ENCODE measurements around the gene KIF5B. TPM values are rescaled to one million over a fixed set of nuclear protein-coding genes. Genes with fewer than 3 reads are reported as not detected.
"Not testable (repeated sequence)": the region's sequence is repeated elsewhere in the genome, so short reads cannot be mapped to it uniquely, and the experiment has no call there.

The KIF5B gene
- total RNA-seq, 1 experiment from 2014 or later: 122 TPM

GRCh38 chr10:32015386-32015785, 40.8 kb downstream of the KIF5B start:
- no peak for DNase-seq (ENCODE audit: low read depth)

DNA sequence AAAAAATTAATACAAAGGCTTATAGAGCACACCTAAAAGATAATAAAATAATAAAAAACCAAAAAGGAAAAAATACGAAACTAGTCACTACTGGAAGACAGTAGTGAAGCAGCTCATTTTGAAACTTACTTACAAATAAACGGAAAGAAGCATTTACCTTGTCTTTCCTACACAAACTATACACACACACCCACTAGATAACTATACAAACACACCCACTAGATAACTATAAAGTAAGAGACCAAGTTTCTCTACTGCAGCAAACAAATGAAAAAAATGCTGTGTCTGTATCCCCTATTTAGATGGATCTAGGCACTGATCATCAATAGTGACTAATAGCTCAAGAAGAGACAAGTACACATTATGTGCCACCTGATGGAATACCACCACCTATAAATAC, 49.2 kb downstream of the KIF5B start:
- DNase-seq (ENCODE audit: low read depth): no peak

DNA sequence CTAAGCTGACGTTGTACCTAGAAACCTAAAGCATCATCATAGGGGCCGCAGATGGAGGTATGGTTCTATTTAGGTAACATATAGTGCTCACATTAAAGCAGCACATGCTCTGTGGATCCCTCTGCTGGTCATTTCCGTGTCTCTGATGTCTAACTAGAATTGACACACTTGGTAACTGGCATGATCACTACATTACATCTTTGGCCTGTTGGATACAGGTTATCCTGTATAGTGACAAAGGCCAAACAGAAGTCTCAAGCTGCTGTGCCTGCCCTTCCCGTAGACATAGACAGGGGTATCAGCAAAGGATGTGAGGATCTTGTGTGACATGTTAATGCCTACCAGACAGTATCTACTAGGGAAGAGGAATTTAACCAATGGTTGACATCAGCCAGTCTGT, 51.2 kb downstream of the KIF5B start:
- DNase-seq (ENCODE audit: low read depth): peak; percentile 22

DNA sequence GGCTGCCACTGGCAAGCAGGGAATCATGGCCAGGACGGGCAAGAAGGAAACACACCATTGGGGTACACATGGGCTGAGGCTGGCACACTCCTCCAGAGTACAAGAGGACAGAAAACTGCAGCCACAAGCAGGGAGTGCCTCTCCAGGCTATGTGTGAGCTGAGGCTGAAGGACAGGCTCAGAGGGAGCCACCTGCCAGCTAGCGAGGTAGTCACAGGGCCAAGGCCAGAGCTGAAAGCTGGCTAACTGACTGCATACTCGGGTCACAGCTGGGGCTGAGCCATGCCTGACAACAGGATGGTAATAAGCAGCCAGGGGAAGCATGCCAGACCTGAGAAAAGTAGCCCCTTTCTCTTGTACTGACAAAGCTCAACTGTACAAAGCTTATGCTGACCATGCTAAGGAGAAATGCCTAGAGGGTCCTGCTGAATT, 52.0 kb downstream of the KIF5B start:
- no peak for DNase-seq (ENCODE audit: low read depth)

- no peak for DNase-seq (ENCODE audit: low read depth)
Observed at GRCh38 chr10:32002531-32002930, 53.7 kb downstream of the KIF5B start.

- DNase-seq (ENCODE audit: low read depth): no peak
Observed at GRCh38 chr10:32000937-32001336, 55.3 kb downstream of the KIF5B start.

DNA sequence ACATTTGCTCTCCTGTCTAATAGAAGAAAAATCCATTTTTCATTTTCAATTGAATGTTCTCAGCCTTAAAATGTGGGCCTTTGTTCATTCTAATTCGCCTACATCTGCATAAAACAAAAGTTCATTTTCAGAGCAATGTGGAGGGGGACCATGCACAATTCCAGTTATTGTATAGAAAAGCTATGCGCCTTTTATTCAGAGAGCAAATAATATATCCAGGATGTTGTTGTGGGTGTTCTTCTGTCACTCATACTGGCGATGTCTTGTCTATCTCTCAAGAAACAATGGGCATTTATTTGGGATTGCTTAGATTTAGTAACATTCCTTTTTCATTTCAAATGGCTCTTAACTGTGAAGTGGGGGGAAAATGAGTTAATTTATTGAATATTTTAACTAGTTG, 56.4 kb downstream of the KIF5B start:
- no peak for DNase-seq (ENCODE audit: low read depth)

DNA sequence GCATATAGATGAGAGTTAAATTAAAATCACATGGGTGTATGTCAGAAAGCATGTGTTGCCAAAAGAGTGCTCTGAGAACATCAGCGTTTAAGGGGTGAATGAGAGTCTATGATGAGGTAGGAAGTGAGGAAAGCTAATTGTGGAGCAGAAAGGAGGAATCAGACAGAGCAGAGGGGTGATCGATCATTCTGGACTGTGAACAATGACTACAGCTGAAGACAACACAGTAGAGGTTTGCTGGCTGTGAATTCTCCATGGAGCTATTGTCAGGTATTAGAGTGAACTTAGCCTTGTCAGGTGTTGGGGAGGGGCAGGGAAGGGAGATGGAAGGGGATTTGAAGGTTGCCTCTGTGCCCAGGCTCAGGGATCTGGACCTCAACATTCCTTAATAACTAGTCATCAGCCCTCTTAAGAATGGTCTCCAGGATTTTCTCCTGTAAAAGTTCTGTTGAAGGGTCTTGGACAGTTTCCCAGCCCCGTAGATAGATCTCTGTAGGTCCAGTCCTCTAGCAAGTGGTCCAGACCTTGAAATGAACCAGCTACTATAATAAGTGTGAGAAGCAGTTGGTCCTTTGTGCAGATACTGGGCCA, 57.1 kb downstream of the KIF5B start:
- no peak for DNase-seq (ENCODE audit: low read depth)

DNA sequence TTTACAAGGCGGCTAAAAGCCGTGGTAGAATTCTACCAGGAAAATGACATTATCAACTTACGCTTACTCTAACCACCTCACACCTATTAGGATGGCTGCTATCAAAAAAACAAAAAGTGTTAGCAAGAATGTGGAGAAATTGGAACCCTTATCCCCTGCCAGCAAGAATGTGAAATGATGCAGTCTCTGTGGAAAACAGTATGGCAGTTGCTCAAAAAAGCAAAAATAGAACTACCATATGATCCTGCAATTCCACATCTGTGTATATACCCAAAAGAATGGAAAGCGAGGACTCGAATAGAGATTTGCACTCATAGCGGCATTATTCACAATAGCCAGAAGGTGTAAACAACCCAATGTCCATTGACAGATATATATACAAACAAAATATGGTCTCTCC, 61.3 kb downstream of the KIF5B start:
- DNase-seq (ENCODE audit: low read depth): no peak

- DNase-seq (ENCODE audit: low read depth): no peak
Observed at GRCh38 chr10:31990937-31991336, 65.3 kb downstream of the KIF5B start.

- not testable (repeated sequence) for DNase-seq (ENCODE audit: low read depth)
Observed at GRCh38 chr10:31987786-31988185, 68.4 kb downstream of the KIF5B start.

DNA sequence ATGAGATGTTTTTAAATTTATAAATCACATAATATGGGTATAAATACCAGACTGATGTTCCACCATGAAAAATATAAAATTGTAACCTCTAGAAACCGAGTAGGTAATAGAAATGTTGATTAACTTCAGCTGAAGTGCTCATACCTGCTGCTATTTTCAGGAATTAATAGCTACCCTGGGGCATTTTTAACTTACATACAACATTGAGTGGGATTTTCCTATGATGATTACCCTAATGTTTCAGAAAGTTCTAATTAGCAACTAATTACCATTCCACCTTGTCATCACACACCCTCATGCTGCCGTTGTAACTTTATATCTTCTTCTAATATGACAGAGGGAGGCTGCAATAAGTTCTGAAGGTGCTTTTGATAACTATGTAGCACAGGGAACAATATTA, 74.1 kb downstream of the KIF5B start:
- no peak for DNase-seq (ENCODE audit: low read depth)

GRCh38 chr10:31980471-31980870, 75.8 kb downstream of the KIF5B start:
- DNase-seq (ENCODE audit: low read depth): no peak

- DNase-seq (ENCODE audit: low read depth): not testable (repeated sequence)
Observed at GRCh38 chr10:31979071-31979470, 77.2 kb downstream of the KIF5B start.

- DNase-seq (ENCODE audit: low read depth): no peak
Observed at GRCh38 chr10:31978156-31978483, 78.1 kb downstream of the KIF5B start.

DNA sequence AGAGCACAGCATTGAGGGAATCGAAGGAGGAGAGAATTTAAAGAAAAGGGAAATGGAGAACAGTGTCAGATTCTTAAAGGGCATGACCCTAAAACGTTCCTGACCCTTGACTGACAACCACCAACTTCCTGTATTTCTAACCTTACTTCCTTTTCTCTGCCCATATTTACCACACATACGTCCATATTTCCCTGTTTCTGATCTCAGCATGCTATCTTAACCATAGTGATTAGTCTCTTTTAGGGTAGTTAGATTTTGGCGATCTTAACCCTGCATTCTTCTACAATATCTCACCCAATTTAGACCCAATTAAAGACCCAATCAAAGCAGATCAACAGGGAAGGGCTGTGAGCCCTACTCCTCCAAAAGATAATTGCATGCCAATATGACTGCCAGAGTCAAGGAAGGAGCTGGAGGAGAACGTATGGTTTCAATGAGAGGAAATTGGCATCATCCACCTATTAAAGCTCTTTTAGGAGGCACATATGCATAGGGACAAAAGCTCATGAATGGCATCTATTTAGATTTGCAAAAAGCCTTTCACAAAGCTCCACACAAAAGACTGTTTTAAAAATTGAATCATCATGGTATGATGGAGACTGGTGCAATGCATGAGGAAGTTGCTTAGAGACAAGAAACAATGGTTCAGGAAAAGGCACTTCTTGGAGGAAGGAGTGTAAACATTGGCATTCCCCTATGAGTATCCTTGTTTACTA, 78.6 kb downstream of the KIF5B start:
- no peak for DNase-seq (ENCODE audit: low read depth)

DNA sequence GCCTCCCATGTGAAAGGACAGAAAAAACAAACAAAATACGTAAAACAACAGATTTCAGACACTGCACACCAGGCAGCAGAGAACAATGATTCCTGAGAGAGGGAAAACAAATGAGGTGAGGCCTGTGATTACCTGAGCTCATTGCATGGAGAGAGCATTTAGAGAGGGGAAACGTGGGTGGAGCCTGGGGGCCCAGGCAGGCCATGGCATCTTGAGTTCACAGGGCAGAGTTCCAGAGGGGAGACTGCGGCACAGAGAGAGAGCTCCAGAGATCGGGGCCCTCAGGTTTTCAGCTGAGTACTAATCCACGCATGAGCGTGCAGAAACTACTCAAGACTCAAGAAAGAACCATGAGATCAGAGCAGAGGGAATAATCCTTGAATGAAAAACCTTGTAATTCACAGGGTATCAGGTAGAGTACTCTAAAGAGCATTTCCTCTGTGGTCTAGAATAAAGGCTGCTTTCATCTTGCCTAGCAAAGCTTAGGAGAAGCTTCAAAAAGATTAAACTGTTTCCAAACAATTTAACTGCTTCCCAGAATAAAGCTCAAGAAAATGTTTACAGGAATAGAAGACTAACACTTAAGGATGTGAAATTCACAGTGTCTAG, 81.0 kb downstream of the KIF5B start:
- DNase-seq (ENCODE audit: low read depth): no peak

DNA sequence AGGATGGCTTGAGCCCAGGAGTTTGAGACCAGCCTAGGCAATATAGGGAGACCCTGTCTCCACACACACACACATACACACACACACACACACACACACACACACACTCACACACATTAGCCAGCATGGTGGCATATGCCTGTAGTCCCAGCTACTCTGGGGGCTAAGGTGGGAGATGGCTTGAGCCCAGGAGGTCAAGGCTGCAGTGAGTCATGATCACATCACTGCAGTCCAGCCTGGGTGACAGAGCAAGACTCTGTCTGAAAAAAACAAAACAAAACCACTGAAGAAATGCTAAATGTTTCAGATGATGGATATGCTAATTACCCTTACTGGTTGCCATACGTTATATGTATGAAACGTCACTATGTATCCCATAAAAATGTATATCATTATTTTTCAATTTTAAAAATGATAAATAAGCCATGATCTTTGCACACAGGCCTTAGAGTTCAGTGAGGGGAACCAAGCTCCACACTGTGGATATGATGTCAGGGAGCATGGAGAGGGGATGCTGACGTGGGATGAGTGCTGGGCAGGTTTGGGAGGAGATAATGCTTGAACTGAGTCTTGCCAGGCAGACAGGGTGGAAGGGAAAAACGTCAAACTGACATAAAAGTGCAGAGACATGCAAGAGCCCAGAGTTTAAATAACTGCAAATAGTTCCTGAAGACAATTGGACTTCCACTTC, 81.6 kb downstream of the KIF5B start:
- peak; percentile 31 for DNase-seq (ENCODE audit: low read depth)

- DNase-seq (ENCODE audit: low read depth): no peak
Observed at GRCh38 chr10:31972519-31973041, 83.6 kb downstream of the KIF5B start.

- DNase-seq (ENCODE audit: low read depth): not testable (repeated sequence)
Observed at GRCh38 chr10:31969847-31970246, 86.4 kb downstream of the KIF5B start.

DNA sequence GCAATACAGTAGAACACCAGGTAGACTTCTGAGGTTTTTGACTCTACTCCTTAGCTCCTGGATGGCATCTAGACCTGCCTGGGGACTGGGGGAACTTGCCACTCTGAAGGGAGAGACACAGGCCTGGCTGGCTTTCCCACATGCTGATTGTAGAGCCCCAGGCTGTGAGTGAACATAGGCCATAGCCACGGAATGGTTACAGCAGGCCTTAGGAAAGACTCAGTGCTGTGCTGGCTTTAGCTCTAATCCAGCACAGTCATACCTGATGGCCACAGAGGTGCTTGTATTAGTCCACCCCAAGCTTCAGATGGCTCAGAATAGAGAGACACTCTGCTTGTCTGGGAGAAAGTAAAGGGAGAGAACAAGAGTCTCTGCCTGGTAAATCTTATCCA, 92.6 kb downstream of the KIF5B start:
- DNase-seq (ENCODE audit: low read depth): no peak

GRCh38 chr10:31962826-31963588, 93.2 kb downstream of the KIF5B start:
- no peak for DNase-seq (ENCODE audit: low read depth)

Data from Daoy (cell line).